ENCODE measurements around the gene EARS2. TPM values are rescaled to one million over a fixed set of nuclear protein-coding genes. Genes with fewer than 3 reads are reported as not detected.

The EARS2 gene
- total and polyA plus RNA-seq, 8 donors: 16.3 to 27.8 (median 23.2) TPM

DNA sequence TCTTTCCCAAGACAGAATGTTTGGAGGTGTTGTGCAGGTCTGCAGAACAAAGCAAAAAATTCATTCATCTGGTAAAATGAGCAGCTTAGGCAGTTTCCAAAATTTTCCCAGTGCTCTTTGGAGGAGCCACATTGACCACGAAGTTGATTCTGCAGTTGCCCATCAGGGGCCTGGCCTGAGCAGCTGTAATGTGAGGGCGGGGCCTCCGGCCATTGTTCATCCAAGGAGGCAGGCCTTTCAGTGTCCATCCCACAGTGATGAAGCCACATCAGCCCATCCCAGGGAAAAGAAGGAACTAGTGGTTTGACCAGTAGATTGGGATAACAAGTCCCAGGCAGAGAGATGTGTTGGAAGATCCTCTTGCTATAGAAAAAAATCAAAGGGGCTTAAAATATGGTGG is 10.5 kb upstream of the EARS2 start:
- H3K27ac ChIP-seq: no peak overlapping the region
- no peak for DNase-seq
- H3K4me3 ChIP-seq: no peak overlapping the region
- peaks cover 0 to 8% of the 10 kb centered on the region in 2 donors for H3K4me1 ChIP-seq
- ATAC-seq: no peak
- TF ChIP-seq, protein P1, sequence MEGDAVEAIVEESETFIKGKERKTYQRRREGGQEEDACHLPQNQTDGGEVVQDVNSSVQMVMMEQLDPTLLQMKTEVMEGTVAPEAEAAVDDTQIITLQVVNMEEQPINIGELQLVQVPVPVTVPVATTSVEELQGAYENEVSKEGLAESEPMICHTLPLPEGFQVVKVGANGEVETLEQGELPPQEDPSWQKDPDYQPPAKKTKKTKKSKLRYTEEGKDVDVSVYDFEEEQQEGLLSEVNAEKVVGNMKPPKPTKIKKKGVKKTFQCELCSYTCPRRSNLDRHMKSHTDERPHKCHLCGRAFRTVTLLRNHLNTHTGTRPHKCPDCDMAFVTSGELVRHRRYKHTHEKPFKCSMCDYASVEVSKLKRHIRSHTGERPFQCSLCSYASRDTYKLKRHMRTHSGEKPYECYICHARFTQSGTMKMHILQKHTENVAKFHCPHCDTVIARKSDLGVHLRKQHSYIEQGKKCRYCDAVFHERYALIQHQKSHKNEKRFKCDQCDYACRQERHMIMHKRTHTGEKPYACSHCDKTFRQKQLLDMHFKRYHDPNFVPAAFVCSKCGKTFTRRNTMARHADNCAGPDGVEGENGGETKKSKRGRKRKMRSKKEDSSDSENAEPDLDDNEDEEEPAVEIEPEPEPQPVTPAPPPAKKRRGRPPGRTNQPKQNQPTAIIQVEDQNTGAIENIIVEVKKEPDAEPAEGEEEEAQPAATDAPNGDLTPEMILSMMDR (IDR thresholded peaks at IDR 0.05): no peak
- intact Hi-C loops (cut with DNase I): no loop called here
- peaks cover 0 to 100% of the 10 kb centered on the region in 2 donors for H3K36me3 ChIP-seq
- H3K27me3 ChIP-seq: no peaks in the 10 kb centered on the region
- no peaks in the 10 kb centered on the region for H3K9me3 ChIP-seq

DNA sequence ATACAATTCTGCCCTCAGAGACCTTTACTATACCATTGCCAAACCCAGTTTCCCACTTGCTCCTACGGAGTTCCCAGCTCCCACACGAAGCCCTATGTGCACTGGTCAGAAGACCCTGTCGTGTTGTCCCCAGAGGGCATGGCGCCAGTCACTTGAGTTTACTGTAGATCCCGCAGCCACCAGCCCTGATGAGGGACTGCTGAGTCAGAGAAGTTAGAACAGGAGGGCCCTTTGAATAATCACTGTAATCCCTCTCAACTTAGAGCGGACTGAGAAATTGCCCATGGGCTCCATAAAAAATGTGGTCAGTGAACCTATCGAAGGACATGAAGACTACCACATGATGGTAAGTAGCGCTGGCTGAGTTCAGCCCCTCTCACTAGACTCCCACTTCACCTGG is 9.6 kb upstream of the EARS2 start:
- ATAC-seq: no peak
- Histone ChIP-seq H3K4me1 (peaks cover 0 to 8% of the 10 kb centered on the region in 2 donors), H3K4me3 (no peak overlapping the region), H3K36me3 (peaks cover 0 to 100% of the 10 kb centered on the region in 2 donors), H3K9me3 (no peaks in the 10 kb centered on the region), H3K27ac (no peak overlapping the region), H3K27me3 (no peaks in the 10 kb centered on the region)
- intact Hi-C loops (cut with DNase I): no loop called here
- TF ChIP-seq, protein P1 (IDR thresholded peaks at IDR 0.05): no peak
- no peak for DNase-seq

DNA sequence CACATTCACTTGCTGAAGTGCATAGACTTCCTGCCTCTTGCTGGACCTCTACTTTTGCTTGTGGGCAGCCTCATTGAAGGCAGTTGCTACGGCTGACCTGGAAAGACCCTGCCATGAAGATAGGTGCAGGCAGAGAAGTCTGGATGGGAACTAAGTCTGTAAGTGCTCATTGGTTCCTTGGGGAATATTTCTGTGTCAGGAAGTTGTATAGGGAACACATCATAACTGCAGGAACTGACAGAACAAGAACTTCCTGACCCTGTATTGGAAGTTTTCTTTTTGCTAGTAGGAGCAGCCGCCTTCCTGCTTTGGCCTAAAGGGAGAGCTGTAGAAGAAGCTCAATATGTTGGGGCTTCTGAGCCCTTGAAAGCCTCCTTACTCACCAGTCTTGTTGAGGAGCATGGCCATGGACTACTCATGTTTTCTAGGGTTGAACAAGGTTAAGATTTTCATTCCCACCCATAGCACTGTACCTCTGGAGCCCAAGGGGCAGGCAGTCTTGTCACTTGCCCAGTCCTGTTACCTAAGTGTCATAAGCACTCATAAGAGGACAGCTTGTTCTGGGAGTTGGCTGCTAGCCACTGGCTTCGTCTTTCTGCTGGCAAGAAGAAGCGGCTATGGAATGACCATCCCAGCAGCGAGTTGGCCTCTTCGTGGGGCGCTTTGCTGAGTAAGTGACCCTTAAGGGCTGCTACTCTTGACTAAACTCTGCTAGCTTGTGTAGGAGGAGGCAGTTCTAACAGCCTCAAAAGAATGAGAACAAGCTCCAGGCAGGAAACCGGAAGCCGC is 7.6 kb upstream of the EARS2 start:
- intact Hi-C loops (cut with DNase I): no loop called here

DNA sequence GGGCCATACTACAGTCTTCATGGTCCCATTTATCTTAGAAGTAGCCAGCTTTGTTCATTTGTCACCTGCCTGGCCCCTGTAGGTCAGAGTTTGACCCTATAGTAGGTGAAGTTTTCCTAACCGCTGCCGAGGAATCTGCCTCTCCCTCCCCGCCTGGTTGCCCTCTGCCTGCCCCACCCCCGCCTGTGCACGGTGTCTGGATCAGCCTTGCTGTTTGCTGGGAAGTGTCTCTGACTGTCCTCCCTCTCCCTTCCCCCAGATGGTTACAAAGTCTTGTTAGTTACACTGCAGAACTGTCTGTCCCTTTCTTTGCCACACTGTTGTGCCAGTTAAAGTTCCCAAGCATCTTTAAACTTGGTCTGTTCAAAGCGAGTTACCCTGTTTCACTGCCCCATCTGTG is 6.0 kb upstream of the EARS2 start:
- DNase-seq (no peak), ATAC-seq (no peak)
- no peaks in the 10 kb centered on the region for H3K9me3 ChIP-seq
- peaks cover 0 to 85% of the 10 kb centered on the region in 2 donors for H3K36me3 ChIP-seq
- no peak overlapping the region for H3K27ac ChIP-seq
- no peak overlapping the region for H3K4me3 ChIP-seq
- H3K27me3 ChIP-seq: no peaks in the 10 kb centered on the region
- intact Hi-C loops (cut with DNase I): no loop called here
- peaks cover 10 to 22% of the 10 kb centered on the region in 2 donors for H3K4me1 ChIP-seq
- TF ChIP-seq, protein P1 (IDR thresholded peaks at IDR 0.05): no peak

More for the DNA sequence above, 7.6 kb upstream of the EARS2 start:
- no peak for DNase-seq
- Histone ChIP-seq H3K9me3 (no peaks in the 10 kb centered on the region), H3K4me3 (no peak overlapping the region), H3K36me3 (peaks cover 0 to 96% of the 10 kb centered on the region in 2 donors), H3K4me1 (peaks cover 0 to 6% of the 10 kb centered on the region in 2 donors), H3K27me3 (no peaks in the 10 kb centered on the region), H3K27ac (no peak overlapping the region)
- no peak for ATAC-seq
- TF ChIP-seq, protein P1 (IDR thresholded peaks at IDR 0.05): no peak

DNA sequence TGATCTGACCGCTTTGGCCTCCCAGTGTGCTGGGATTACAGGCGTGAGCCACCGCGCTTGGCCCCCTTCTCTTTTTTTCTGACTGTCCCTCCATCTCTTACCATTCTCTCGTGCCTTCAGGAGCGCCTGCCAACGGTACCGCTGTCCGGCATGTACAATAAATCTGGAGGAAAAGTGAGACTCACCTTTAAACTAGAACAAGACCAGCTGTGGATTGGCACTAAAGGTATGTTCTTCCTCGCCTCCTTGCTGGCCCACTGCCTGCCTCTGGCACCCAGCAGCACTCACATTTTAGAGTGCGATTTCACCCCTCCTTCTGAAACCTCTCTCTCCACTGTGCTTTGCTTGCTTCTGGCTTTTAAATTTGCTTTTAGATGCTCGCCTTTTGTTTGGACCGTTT is 5.4 kb upstream of the EARS2 start:
- peaks cover 0 to 79% of the 10 kb centered on the region in 2 donors for H3K36me3 ChIP-seq
- no peak for ATAC-seq
- intact Hi-C loops (cut with DNase I): no loop called here

More for the DNA sequence above, 5.4 kb upstream of the EARS2 start:
- TF ChIP-seq, protein P1 (IDR thresholded peaks at IDR 0.05): no peak
- peaks cover 10 to 24% of the 10 kb centered on the region in 2 donors for H3K4me1 ChIP-seq
- no peak overlapping the region for H3K27ac ChIP-seq
- no peaks in the 10 kb centered on the region for H3K9me3 ChIP-seq
- no peaks in the 10 kb centered on the region for H3K27me3 ChIP-seq
- H3K4me3 ChIP-seq: no peak overlapping the region
- no peak for DNase-seq

Measured in left lung (tissue), 10 donors.